Embryonic facial prominence (tissue), 1 donor: ENCODE measurements around the gene RNF43.
"Not testable (repeated sequence)": the region's sequence is repeated elsewhere in the genome, so short reads cannot be mapped to it uniquely, and the experiment has no call there.

Source experiments
- DNase-seq: peaks from one replicate; pipeline ENCODE4 v3.0.0-alpha.2; 2016; ENCODE audit errors: extremely low spot score

RNF43 gene

DNA sequence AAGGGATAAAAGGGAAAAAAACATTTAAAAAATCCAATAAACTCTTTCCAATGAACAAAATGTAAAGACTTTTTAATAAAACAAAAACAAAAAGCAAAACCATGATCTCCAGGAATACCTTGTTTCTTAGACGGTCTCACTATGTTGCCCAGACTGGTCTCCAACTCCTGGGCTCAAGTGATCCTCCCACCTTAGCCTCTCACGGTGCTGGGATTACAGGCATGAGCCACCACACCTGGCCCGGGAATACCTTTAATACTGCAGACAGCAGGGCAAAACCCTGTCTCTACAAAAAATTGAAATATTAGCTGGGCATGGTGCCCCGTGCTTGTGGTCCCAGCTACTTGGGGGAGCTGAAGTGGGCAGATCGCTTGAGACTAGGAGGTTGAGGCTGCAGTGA is 7.9 kb downstream of the RNF43 start:
- DNase-seq: no peak

DNA sequence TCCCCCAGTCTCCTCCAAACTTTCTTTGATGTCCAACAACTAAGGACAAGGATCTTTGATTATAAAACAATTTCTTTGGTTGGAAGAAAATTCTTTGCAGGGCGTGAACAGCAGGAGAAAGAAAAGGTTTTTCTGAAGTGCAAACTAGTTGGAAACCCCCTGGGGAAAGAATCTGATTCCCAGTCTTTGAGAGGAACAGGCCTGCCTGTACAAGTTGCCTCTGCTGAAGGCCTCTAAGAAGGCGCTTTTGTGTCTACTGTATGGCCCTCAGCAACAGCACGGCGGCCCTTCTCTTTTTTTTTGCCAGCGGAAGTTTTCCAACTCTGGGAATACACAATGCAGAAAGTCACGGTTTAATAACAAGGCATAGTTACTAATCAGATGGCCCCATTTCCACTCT is 14.0 kb downstream of the RNF43 start:
- DNase-seq: no peak

DNA sequence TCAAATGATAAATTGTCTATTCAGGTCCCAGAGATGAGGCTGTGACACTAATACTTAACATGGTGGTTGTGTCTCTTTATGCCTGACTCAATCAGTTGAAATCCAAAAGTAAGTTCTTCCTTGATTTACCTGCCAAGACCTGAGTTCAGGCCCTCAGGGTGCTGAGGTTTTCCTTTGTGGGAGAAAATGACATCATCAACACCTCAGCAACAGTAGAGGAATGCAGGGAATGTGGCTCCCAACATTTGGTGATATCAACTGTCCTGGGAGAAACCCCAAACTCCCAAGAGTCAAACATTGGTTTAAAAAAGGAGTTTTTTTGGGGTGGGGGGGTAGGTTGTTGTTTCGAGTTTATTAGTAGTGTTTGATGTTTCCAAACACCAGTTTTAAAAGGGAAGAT is 14.7 kb downstream of the RNF43 start:
- no peak for DNase-seq

DNA sequence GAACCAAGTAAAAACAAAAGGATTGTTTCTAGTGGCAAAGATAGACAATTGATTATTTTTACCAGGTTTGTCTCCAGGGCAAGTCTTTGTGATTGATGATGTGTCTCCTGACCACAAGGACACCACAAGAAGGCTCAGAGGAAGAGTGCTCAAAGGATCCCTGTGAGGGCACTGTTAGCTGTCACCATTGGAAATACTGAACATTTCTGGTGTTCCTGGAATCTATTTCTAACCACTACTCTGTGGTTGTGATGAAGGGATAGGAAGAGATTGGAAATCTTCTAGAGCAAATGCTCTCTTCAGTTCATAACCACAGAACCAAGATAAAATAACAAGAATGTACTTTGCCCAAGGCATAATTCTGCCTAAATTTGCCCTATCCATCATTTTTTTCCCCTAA is 15.3 kb downstream of the RNF43 start:
- no peak for DNase-seq

DNA sequence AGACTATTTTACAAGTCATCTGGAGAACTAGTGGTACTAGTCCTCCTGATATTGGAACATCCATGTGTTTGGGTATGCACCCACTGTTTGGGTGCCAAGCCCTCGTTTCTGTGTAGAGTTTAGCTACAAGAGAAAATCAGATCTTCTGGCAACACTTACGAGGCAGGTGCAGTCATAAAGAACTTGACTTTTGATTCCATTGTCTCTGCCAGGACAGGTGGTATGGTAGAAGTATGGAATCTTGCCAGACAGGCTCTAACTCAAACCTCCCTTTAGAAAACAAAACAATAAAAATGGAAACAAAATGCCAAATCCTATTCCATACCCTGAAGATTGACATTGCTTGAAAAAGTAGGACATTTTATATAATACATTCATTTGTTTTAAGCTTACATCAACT is 16.0 kb downstream of the RNF43 start:
- no peak for DNase-seq

DNA sequence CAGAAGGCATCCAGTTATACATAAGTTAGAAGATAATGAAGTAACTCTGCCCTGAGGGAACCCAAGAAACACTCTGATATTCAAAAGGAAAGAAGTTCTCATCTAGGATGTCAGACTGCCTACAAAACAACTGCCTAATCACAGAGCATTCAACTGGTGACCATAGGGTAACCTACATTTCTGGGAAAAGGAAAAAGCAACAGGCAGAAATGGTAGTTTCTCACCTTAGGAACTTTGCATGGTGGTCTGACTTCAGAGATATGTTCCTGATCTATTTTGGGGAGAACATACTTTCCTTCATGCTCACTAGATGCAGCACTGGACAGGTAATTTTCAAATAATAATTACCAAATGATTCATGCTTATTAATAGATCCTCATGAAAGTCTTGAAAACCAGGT is 16.5 kb downstream of the RNF43 start:
- no peak for DNase-seq

DNA sequence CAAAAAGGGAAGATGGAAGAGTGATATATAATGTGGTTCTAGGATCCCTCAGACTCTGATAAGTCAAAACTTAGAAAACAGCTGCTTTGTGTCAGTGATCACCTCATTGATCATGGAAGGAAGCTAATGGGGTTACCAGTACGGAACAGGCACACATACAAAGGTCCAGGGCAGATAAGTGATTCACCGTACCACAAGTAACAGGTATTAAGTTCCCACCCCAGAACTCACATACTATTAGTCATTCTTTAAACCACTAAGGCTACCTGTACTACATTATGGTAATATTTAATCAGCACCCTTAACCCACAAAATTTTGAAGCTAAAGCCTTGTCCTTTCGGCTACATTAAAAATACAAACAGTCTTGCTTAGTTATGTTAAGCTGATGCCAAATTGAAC is 17.4 kb downstream of the RNF43 start:
- DNase-seq: no peak

DNA sequence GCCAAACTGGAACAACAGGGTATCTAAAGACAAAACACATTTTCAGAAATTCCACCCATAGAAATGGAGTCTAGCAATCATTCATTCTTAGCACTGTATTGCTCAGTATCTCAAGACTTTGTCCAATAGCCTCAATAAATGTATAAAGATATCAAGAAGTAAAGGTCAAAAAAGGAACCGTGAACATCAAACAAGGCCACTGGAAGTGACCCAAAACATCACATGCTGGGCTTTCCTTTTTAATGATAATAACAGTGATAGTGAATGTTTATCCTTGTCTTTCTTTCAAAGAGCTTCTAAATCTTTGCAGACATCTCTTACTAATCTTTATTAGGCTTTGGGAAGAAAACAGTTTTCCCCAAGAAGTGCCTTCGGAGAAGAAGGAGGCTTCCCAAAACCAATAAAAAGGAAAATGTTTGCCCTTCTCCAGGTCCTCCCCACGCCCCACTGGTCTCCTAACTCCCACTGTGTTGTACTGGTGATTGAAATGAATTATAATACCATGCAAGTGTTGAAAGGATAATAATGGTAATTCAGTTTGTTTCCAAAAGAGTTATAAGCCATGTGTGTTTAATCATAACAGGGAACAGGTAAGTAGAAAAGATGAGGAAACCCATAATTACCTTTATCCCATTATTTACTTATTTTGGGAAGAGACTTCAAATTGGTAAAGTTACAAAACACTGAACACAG is 18.6 kb downstream of the RNF43 start:
- DNase-seq: no peak

DNA sequence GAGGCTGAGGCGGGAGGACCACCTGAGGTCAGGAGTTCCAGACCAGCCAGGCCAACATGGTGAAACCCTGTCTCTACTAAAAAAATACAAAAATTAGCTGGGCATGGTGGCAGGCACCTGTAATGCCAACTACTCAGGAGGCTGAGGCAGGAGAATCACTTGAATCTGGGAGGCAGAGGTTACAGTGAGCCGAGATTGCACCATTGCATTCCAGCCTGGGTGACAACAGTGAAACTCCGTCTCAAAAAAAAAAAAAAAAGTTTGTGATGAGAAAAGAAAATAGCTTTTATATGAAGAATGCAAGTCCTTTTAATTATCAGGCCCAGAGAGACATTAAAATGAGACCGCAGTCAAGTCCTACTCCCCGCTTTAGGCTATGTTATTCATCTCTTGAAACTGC is 19.9 kb downstream of the RNF43 start:
- not testable (repeated sequence) for DNase-seq

DNA sequence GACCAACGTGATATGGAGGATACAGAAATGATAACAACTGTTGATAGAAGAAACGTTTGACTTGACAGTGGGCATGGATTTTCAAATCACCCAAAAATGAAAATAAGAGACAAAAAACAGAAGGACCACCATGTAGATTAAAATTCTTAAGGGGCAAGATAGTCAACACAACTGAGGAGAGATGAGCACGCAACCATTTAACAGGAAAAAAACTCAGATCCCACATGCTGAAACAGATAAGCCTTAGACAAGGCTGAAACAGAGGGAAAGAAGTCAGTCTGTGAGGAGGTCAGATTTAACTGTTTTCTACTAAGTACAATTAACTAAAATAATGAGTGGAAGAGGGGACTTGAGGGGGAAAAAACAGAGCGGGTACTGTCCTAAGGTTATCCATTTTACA is 21.2 kb downstream of the RNF43 start:
- no peak for DNase-seq

DNA sequence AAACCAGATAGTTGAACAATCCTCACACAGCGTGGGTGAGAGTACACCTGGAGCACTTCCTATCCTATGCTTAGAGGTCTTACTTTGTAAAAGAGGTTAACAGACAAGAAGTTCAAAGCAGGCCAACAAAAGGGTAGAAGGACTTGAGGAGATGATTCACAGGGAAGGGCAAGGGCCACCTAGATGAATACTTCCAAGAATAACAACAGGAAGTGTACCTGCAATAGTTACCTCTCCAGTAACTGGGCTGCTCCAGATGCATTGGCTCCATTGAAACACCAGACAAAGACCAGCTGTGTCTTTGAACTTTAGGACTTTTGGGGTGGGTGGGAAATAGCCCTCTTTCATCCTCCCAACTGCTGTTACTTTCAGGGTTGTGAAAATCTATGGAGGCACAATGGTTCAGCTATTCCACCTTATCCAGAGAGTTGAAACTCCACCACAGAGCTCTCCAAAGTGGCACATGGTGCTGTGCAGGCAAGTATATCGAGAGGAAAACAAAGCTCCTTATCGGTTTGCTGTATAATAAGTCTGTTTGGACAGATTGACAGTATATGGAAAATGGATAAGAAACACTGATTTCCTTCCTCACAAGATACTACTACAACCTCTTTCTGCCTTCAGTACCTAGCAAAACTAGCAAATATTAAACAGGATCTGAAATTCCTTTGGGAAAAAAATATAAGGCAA is 22.7 kb downstream of the RNF43 start:
- DNase-seq: no peak

DNA sequence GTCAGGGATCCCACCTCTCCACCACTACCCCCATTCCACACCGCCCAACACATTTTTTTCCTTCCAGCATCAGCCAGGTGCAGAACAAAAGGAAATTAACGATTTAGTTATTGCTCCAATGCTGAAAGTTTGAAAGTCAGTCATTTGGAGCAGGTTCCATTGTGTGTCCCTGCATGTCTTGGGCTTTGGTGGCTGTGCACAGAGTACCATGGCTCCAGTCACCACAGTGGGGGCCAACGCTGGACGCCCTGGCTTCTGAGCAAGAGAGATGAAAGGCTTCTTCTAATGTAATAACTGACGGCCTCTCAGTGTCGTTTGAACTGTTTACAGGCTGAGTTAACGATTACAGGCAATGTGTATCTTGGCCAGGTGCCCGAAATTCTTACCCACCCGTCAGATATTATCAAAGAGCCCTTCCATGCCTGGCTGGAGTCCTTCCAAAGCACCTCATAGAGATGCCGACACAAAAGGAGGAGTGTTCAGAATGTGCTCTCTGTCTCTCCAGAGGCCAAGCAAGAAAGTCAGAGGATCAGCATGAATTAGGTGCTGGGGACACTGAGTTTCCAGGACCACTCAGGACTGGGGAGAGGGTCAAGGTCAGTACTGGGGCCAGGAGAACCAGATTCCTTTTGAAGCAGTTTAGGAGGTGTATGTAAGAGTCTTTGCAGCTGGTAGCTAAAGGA is 25.9 kb downstream of the RNF43 start:
- DNase-seq: no peak

DNA sequence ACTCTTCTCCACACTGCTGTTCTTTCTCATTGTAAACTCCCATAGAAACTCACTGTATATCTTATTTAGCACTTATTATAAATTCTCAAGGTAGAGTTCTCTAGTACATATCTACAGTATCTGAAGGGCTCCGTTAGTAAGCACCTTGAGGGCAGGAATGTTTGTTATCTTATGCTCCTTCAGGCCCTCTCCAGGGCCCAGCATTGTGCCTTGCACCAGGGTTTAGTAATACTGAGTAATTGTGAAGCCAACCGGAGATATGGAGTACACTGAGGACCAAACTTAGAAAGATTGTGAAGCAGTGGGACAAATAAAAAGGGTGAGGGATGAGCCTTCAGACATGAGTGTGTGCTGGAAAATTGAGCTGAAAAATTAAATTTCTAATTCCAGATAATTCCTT is 26.4 kb downstream of the RNF43 start:
- no peak for DNase-seq

DNA sequence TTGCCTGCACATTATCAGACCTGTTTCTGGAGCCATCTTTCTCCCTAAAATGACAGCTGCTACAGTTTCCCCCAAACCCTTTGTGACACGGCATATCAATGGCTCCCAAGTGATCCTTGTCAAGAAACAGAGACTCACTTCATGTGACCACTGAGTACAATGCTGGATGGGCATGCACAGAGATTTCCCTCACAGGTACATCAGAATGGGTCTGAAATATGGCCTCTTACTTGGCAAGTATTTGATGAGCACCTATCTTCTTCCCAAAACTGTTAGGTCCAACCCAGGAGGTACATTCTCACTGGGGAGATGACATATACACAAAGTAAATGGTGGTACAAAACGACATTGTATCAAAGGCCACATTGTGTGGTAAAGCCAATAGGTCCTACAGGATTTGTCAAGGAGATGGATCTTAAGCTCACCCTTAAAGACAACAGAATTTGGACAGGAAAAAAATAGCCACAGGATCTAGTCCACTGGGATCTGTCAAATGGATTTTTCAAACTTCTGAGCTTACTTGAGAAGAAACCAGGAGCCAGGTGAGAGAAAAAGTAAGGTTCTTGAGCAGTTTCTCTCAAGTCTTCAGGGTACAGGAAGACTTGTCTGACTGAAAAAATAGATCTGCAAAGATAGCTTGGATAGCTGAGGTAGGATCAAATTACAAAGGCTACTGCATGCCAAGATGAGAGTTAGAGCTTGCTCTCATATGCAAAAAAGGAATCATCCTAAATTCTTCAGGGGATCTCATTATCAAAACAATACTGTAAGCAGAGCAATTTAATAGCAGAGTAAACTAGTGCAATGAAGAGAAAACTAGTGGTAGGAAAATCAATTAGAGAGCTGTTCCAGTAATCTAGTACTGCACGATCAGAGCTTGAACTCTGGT is 28.8 kb downstream of the RNF43 start:
- DNase-seq: no peak

DNA sequence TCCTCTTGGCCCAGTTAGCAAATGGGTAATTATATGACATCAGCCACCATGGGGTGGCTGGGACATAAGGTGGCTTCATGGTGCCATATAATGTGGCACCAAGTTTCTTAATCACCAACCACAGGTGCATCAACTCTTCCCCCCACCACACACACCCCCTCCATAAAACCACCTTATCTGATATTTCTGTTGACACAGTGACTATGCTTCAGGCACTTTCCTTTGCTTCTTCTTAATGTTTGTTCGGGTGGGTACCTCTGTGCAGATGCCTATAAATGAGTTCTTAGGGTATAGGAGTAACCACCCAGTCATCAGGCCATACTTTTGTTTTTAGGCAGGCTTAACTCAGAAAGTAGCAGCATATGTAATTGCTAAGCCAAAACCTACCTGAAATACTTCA is 29.5 kb downstream of the RNF43 start:
- DNase-seq: no peak

DNA sequence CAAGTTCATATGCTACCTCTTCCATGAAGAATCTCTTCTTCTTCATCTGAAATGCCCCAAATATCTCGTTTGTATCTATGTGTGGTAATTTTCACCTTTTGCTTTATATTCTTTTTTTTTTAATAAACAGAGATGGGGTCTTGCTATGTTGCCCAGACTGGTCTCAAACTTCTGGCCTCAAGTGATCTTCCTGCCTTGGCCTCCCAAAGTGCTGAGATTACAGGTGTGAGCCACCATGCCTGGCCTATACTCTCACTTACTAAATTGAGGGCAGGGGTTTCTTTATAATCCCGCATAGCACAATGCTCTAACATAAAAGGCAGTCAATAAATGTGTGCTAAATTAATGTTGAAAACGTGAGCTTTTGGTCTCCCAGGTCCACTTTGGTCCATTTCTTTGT is 30.6 kb downstream of the RNF43 start:
- no peak for DNase-seq

DNA sequence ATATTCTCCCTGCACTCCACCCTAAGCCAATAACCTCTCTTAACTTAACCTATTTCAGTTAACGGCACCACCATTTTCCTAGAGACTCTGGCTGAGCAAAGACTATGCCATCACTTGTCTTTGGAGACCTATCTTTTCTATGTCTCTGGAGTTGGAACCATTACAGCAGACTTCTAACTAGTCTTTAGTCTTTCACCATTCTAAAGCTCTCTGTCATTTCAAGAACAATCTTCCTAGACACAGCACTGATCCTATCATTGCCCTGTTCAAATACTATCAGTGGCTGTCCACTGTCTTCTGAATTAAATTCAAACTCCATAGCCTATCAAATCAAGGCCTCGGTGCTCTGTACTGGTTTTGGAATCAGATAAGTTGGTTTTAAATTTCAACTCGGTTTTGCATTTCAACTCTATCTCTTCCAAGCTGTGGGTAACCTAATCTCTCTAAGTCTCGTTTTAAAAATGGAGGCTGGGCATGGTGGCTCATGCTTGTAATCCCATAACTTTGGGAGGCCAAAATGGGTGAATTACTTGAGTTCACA is 31.9 kb downstream of the RNF43 start:
- DNase-seq: no peak

DNA sequence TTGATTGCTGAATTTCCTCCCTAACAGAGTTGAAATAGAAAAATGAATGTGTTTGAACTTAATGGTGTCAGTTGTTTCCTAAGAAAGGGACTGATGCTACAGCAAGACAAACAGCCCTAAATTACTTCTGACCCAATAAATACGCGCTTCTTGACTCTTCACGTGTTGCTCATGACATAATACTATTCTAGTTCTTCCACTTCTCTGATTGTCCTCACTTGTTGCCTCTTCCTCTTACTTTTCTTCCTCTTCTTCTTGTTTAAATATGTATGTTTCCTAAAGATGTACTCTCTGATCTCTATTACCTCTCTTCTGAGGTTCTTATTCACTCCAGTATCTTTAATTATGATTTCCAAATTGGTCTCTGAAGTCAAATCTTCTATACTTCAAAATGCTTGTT is 32.4 kb downstream of the RNF43 start:
- DNase-seq: no peak

DNA sequence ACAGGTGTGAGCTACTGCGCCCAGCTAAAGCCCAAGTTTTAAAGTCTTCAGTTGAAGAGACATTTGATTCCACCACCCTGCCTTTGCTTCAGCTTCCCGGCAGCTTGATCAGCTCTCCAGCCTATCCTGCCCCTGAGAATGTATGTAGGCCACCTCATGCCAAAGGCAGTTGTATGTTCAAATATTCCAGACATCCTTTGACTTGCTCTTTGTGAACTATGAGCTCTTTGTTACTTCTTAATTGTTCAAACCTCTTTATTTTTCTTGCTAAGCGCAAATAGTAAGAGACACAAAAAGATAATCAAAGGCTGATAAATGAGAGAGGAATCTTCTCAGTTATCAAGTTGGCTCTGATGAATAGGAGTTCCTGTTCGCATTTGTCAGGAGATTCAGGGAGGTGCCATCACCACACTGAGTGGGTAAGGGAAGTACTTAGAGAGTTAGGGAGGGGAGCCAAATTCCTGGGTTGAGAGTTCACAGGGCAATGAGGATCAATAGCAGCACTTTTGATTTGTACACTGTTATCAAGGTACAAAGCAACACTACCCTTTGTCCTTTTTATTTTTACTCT is 33.4 kb downstream of the RNF43 start:
- no peak for DNase-seq

DNA sequence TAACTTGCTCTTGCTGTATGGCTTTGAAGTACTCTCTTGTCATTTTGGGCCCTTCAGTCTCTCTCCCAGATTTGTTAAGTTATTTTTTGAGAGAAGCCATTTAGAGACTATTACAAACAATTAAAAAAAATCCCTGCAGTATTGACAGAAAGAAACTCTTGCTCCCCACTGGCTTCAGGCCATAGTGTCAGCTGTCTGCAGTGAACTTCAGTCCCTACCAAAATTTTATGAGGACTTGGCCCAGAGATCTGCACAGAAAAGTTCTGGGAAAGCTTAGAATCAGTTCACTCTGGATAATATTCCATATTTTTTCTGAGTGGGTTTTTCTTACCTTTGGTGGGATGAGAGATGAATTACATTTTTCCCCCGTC is 34.5 kb downstream of the RNF43 start:
- DNase-seq: no peak

DNA sequence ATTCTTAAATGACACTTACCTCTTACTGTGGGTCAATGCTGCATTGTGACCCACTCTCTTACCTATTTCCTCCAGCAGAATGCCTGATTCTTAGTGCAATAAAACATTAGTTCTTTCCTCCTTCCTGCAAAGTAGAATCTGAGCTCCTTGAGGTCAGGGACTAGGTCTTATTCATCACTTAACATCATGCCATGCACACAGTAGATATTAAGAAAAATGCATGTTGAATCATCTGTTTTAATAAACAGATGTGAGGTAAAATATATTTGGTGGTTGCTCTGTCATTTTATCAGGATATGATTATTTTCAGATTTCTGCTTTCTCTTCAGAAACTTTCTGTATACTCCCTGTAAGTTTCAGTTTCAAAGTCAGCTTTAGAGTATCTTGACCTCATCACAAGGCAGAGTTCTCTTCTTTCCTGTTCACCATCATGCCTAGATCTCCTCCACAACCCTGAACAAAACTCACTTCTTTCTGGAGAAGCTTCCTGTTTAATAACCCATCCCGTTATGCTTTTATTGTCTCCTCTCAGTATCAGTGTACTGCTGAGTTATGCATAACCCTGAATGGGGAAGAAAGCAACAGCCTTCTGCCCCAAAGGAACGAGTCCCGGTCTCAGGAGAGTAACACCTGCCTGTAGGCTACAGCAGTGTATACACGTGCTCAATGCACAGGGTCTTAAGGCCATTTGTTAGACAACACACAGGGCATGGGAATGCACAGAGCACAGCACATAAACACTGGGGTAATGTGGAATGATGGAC is 35.0 kb downstream of the RNF43 start:
- no peak for DNase-seq
